NCI-H526 treated with DMSO at 0.1 percent for 48 hours (cell line): ENCODE data around the gene BBS4.

Source experiments
- DNase-seq: peaks from one replicate; lab custom pipeline; 2025; lab: John Stamatoyannopoulos, UW

Gene BBS4

GRCh38 chr15:72764656-72765055 lies 78.6 kb downstream of the BBS4 start:
- DNase-seq: no peak

GRCh38 chr15:72766025-72766424 lies 80.0 kb downstream of the BBS4 start:
- DNase-seq: no peak

GRCh38 chr15:72766780-72767179 lies 80.8 kb downstream of the BBS4 start:
- DNase-seq: no peak

- DNase-seq: no peak
Observed at GRCh38 chr15:72770673-72771328, 84.8 kb downstream of the BBS4 start.

GRCh38 chr15:72771329-72771725 lies 85.3 kb downstream of the BBS4 start:
- DNase-seq: no peak

GRCh38 chr15:72774696-72775383 lies 88.8 kb downstream of the BBS4 start:
- DNase-seq: no peak

DNA sequence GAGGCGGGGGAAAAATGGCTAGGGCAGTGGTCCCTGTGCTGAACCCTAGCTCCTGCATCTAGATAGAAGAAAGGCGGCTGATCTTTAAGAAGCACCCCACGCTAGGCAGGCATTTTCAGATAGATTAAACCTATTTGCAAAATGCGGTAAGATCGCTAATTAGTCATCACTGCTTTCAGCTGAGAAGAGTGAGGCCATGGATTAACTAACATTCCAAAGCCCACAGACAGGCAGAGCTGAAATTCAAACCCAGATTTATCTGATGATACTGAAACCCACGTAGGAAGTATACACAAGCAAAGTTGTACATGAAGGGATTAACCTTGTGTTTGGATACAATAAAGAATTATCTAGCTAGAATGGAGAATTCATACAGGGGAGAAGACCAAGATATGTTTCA lies 92.8 kb downstream of the BBS4 start:
- DNase-seq: no peak

DNA sequence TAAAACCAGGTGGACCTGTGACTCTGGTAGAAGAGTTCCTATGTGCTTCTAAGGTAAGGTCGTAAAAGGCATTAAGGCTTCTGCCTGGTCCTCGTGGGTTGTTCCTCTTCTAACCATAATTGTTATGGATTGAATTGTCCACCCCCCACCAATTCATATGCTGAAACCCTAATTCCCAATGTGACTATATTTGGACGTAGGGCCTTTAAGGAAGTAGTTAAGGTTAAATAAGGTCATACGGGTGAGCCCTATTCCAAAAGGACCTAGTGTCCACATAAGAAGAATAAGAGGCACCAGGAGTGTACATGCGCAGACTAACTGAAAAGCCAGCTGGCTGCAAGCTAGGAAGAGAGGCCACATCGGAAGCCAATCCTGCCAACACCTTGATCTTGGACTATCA lies 95.6 kb downstream of the BBS4 start:
- DNase-seq: no peak

DNA sequence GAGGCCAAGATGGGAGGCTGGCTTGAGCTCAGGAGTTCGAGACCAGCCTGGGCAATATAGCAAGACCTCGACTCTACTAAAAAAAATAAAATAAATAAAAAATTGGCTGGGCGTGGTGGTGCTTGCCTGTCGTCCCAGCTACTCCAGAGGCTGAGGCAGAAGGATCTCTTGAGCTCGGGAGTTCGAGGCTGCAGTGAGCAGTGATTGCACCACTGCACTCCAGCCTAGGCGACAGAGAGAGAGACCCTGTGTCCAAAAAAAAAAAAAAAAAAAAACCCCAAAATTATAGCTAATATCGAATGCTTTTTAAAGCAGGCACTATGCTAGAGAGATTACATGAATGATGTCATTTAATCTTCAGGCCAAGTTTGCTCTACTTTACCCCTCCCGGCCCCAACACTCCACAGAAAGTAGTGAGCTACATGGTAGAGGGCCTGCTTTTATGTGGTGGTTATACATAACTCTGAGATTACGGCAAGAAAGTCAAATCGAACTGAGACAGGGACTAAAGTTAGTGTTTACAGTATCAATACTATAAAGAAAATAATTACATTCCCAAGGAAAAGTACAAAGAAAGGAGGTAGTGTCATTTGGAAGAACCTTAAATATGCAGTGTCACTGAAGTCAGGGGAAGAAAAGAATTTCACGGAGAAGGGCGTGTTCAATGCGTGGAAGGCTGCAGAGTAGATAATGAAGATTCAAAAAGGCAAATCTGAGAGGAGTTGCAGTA lies 96.4 kb downstream of the BBS4 start:
- DNase-seq: no peak

DNA sequence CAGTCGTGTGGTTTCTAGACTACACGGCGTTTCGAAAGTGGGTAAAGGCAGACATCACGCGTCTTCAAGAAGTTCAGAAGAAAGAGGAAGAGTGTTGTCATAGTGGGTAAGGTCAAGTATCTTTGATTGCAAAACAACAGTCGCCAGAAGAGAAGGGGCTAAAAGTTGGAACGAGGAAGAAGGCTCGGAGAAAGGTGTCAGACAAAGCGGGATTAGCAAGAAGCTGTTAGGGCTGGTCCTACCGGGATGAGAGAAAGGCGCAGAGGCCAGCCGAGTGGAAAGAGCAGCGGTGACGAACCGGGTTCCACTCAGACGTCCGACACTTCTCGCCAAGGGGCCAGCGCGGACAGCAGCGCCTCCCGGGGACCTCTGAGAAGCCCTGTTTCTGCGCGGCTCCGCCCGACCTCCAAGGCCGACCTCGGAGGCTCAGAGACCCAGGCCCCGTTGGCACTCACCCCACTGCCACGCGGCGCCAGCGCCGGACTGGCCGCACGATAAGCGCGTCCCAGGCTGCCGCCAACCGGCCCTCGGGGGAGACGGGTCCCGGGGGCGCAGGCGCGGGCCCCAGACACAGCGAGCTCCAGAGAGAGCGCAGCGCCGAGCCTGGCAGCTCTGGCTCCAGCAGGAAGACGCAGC lies 97.1 kb downstream of the BBS4 start:
- no peak for DNase-seq

DNA sequence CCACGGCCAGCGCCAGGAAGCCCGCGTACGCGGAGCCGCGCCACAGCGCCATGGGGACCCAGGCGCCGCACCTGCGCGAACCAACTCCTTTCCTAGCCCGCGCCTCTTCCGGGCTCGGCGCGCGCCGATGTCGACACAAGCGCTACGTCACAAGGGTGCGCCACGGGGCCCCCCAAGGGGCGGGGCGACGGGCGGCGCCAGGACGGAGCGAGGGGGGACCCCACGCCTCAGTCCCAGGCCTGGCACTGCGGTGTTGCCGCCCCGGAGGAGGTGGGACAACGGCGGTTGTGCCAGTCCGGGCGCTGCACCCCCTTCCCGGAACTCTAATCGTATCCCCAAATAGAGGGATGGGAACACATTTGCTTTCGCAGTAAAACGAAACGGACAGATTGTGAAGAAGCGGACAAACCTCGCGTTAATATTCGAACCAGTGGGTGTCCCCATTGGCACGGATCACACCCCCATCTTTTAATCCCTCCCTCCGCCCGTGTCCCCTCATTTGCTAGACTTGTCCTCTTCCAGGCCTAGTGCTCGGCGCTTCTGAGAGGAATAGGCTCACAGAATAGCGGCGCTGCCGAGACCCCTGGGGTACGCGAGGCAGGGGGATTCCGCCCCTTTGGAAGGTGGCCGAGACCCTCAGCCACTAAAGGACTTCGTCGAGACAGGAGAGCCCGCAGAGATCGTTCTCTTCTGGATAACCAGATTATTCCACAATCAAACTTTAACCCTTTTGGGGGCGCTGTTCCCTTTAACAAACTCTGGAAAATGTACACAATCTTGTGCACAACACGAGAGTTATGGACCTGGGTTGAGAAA lies 97.8 kb downstream of the BBS4 start, which contains the start of gene ADPGK:
TSS of gene ADPGK (minus strand) at position 119 of the 816 bp plus-strand sequence. CDS start at position 52, 67 bp downstream.
- DNase-seq: peak; percentile 81

GRCh38 chr15:72784456-72784876 lies 98.5 kb downstream of the BBS4 start:
- no peak for DNase-seq

DNA sequence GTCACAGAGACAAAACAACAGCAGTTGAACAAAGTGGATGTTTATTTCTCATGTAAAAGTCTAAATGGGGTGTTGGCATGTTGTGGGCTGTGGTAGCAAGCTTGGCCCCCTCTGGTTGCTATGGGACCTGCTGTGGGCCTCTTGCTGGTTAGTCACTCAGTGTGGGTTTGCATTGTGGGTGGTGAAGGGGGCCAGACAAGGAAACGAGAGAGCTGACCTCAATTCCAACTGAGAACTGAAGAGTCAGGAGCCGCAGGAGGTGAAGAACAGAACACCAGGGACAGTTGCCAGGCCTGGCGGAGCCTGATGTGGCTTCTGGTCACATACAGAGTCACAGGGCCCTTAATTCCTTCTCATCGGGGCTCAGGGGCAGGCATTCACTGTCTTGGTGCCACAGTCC lies 99.4 kb downstream of the BBS4 start:
- no peak for DNase-seq

DNA sequence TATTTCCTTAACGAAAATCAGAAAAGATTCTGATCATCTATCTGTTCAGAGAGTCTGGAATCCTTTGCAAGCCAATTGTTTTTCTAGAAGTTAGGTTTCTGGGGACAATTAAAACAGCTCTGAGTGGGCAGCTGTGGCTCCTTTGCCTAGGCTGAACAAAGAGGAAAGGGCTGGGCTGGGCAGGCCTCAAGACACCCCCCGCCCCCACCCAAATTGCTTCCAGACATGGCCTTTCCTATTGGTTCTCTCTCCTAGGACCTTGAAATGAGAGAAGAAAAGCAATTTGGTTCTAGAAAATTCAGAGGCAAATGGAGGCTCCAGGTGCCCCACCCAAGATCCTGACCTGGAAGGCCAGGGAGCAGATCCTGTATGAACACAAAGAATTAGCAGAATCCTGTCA lies 99.8 kb downstream of the BBS4 start:
- no peak for DNase-seq

DNA sequence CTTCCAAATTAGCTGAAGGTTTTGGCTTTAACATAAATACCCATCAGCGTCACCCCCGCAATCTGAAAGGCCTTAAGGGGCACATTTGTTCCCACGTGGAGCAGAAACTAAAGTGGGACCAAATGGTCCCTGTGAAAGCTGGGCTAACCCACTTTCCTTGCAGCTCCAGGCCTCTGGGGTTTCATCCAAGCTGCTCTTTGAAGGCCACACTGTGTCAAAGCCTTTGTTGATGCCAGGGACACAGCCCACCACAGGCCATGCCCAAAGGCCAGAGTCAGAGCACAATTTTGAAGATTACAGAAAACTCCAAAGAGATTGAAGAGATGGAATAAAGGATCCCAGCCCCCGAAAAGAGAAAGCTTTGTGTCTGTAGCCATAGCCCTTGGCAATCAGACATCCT lies 100.2 kb downstream of the BBS4 start:
- DNase-seq: no peak

- no peak for DNase-seq
Observed at GRCh38 chr15:72786676-72787345, 100.8 kb downstream of the BBS4 start.

GRCh38 chr15:72787526-72787925 lies 101.5 kb downstream of the BBS4 start:
- DNase-seq: no peak
